IMR-90 (cell line): ENCODE measurements around the gene ANKRD11. TPM values are rescaled to one million over a fixed set of nuclear protein-coding genes. Genes with fewer than 3 reads are reported as not detected.
A peak's percentile ranks its signal among the peaks of the same experiment; 100 is the strongest.

ENCODE experiments used
- ATAC-seq: fragments of 200-7000 bp; cut with Tn5 transposase; 2 replicates; pipeline ENCODE4 v1.9.1; 2020; ENCODE audit warnings: low read depth, mild to moderate bottlenecking, moderate library complexity
- BruUV-seq: library from RNA; stranded (reverse); fragments of 400-500 nt; replicated peaks from 2 replicates; lab custom pipeline; 2021; lab: Mats Ljungman, UMichigan
- CTCF ChIA-PET: fragments of 300-600 bp; formaldehyde crosslinking; extraction: SDS; loops from one replicate; lab custom pipeline; 2021; ENCODE audit warnings: antibody characterized with exemption; lab: Yijun Ruan, JAX
- POLR2A ChIA-PET: fragments of 300-600 bp; sonication (Branson Sonifier 250); formaldehyde crosslinking; loops from one replicate; lab custom pipeline; 2022; ENCODE audit warnings: antibody characterized with exemption; ENCODE audit not compliant: unreplicated experiment; lab: Charles Lee
- DNase-seq: peaks from one replicate; pipeline ENCODE4 v3.0.0; 2013
- H2AFZ ChIP-seq: replicated peaks from 2 replicates; pipeline ENCODE3; 2013; ENCODE audit warnings: low read length, mild to moderate bottlenecking; ENCODE audit not compliant: poor library complexity
- H2AK5ac ChIP-seq: 2 replicates; pipeline ENCODE4 v1.6.1; 2013; ENCODE audit warnings: low read depth, low read length, inconsistent platforms
- H2AK9ac ChIP-seq: replicated peaks from 2 replicates; pipeline ENCODE3; 2013; ENCODE audit warnings: mild to moderate bottlenecking, low read depth, low read length, moderate library complexity; ENCODE audit not compliant: poor library complexity
- H2BK120ac ChIP-seq: 2 replicates; pipeline ENCODE4 v1.6.1; 2013; ENCODE audit warnings: low read depth, low read length, inconsistent platforms
- H2BK15ac ChIP-seq: 3 replicates; pipeline ENCODE4 v1.6.1; 2013; ENCODE audit warnings: low read depth, low read length, inconsistent platforms
- H2BK20ac ChIP-seq: 2 replicates; pipeline ENCODE4 v1.6.1; 2013; ENCODE audit warnings: low read depth, mild to moderate bottlenecking, inconsistent platforms, low read length, moderate library complexity
- H2BK5ac ChIP-seq: 2 replicates; pipeline ENCODE4 v1.6.1; 2013; ENCODE audit warnings: mild to moderate bottlenecking, low read depth, low read length, inconsistent platforms; ENCODE audit not compliant: poor library complexity, severe bottlenecking
- H3K14ac ChIP-seq: replicated peaks from 2 replicates; pipeline ENCODE4 v1.6.1; 2013; ENCODE audit warnings: low read depth, low read length, inconsistent platforms
- H3K18ac ChIP-seq: 2 replicates; pipeline ENCODE4 v1.6.1; 2013; ENCODE audit warnings: low read depth, low read length, control low read depth
- H3K23ac ChIP-seq: 2 replicates; pipeline ENCODE4 v1.6.1; 2013; ENCODE audit warnings: low read depth, low read length, inconsistent platforms
- H3K27ac ChIP-seq: 2 replicates; pipeline ENCODE4 v1.5.1; 2013; ENCODE audit warnings: mild to moderate bottlenecking, control low read depth, low read length; ENCODE audit not compliant: insufficient read depth
- H3K27me3 ChIP-seq: 2 replicates; pipeline ENCODE4 v1.6.1; 2013; ENCODE audit warnings: low read length; ENCODE audit not compliant: control insufficient read depth, insufficient read depth
- H3K36me3 ChIP-seq: 2 replicates; pipeline ENCODE4 v1.6.1; 2013; ENCODE audit warnings: low read length, mixed read lengths; ENCODE audit not compliant: control insufficient read depth, insufficient read depth
- H3K4ac ChIP-seq: 2 replicates; pipeline ENCODE4 v1.6.1; 2013; ENCODE audit warnings: low read depth, low read length, inconsistent platforms
- H3K4me1 ChIP-seq: 2 replicates; pipeline ENCODE4 v1.6.1; 2013; ENCODE audit warnings: low read length, mixed read lengths; ENCODE audit not compliant: control insufficient read depth, insufficient read depth
- H3K4me2 ChIP-seq: 2 replicates; pipeline ENCODE4 v1.6.1; 2013; ENCODE audit warnings: low read depth, mild to moderate bottlenecking, control low read depth, low read length, moderate library complexity
- H3K4me3 ChIP-seq: 2 replicates; pipeline ENCODE4 v1.5.1; 2013; ENCODE audit warnings: low read depth, mild to moderate bottlenecking, control low read depth, low read length, moderate library complexity; ENCODE audit not compliant: insufficient read depth
- H3K56ac ChIP-seq: 2 replicates; pipeline ENCODE4 v1.6.1; 2013; ENCODE audit warnings: low read length, inconsistent platforms; ENCODE audit not compliant: insufficient read depth; ENCODE audit errors: extremely low read depth
- H3K79me1 ChIP-seq, 2 experiments: 2 replicates each; pipeline ENCODE4 v1.6.1; 2013; ENCODE audit warnings: low read length in 2 of 2, inconsistent platforms in 1 of 2, low read depth in 1 of 2
- H3K9ac ChIP-seq: 2 replicates; pipeline ENCODE4 v1.6.1; 2013; ENCODE audit warnings: low read depth, low read length, control low read depth
- H3K9me1 ChIP-seq: 2 replicates; pipeline ENCODE4 v1.6.1; 2013; ENCODE audit warnings: low read length, inconsistent platforms; ENCODE audit not compliant: insufficient read depth
- H3K9me3 ChIP-seq: 2 replicates; pipeline ENCODE4 v1.6.1; 2013; ENCODE audit warnings: low read length; ENCODE audit not compliant: control insufficient read depth, insufficient read depth
- H4K20me1 ChIP-seq: 2 replicates; pipeline ENCODE4 v1.6.1; 2013; ENCODE audit warnings: low read length, inconsistent platforms; ENCODE audit not compliant: insufficient read depth
- H4K5ac ChIP-seq: 2 replicates; pipeline ENCODE4 v1.6.1; 2013; ENCODE audit warnings: mild to moderate bottlenecking, low read depth, low read length, control low read depth
- H4K8ac ChIP-seq, 2 experiments: 2 replicates each; pipeline ENCODE4 v1.6.1; 2013; ENCODE audit warnings: low read depth in 2 of 2, low read length in 2 of 2, control low read depth in 1 of 2, inconsistent platforms in 1 of 2
- H4K91ac ChIP-seq: 2 replicates; pipeline ENCODE4 v1.6.1; 2013; ENCODE audit warnings: low read depth, low read length, inconsistent platforms; ENCODE audit not compliant: insufficient read depth
- CTCF ChIP-seq: conservative IDR thresholded peaks from 2 replicates; pipeline ENCODE4 v1.5.1; 2012; ENCODE audit warnings: mild to moderate bottlenecking, low read depth, low read length, improper control_type of control experiment
- MXI1 ChIP-seq: IDR thresholded peaks from 2 replicates; pipeline ENCODE4 v1.6.1; 2012; ENCODE audit warnings: low read depth, mild to moderate bottlenecking, low read length, moderate library complexity, borderline replicate concordance
- RAD21 ChIP-seq: IDR thresholded peaks from 2 replicates; pipeline ENCODE4 v1.6.1; 2012; ENCODE audit warnings: low read length, improper control_type of control experiment
- RCOR1 ChIP-seq: IDR thresholded peaks from 2 replicates; pipeline ENCODE4 v1.6.1; 2012; ENCODE audit warnings: mild to moderate bottlenecking, low read length, improper control_type of control experiment; ENCODE audit not compliant: insufficient replicate concordance
- WGBS, 2 experiments: methylation state at CpG; one replicate each; pipeline versions ENCODE4 v1.1.5 to v1.1.7; 2013; ENCODE audit warnings: missing lambda C conversion rate in 2 of 2; ENCODE audit not compliant: insufficient read length in 1 of 2; ENCODE audit errors: extremely low coverage in 2 of 2; 5-methylcytosine and 5-hydroxymethylcytosine counted together
- dilution Hi-C: fragments of 300-500 bp; cut with HindIII; formaldehyde crosslinking; loops from one replicate; pipeline ENCODE4 v1.14.3; 2018; ENCODE audit warnings: low sequenced_read_pairs; ENCODE audit not compliant: unreplicated experiment
- in situ Hi-C: fragments of 300-500 bp; cut with MboI; formaldehyde crosslinking; loops from 3 replicates; pipeline ENCODE4 v1.14.3; 2019; ENCODE audit warnings: low sequenced_read_pairs, inconsistent platforms, mixed read lengths
- intact Hi-C: fragments of 100-400 bp; cut with micrococcal nuclease; formaldehyde crosslinking; loops from 2 replicates; pipeline ENCODE4 v1.10.0; 2022
- polyA plus RNA-seq, 3 experiments: library from polyadenylated mRNA; depleted of rRNA; stranded (reverse); fragments of >200 nt; gene quantifications; 2 replicates each; pipeline ENCODE4 v1.2.3, GENCODE V29; 2012; ENCODE audit warnings: low replicate concordance in 1 of 3
- total RNA-seq: library from RNA; depleted of rRNA; stranded (reverse); fragments of >200 nt; gene quantifications from 2 replicates; pipeline ENCODE4 v1.2.3, GENCODE V29; 2012

Gene ANKRD11
- total and polyA plus RNA-seq, 2 of the 4 experiments (the other 2 are of a cell fraction): 46.8 to 71.9 TPM

GRCh38 chr16:89246903-89247733, 243.2 kb downstream of the ANKRD11 start:
- BruUV-seq: no TSS peak
- CTCF ChIA-PET: no interaction called here
- intact Hi-C loops: no loop called here

More at GRCh38 chr16:89246903-89247733, 243.2 kb downstream of the ANKRD11 start:
- Histone ChIP-seq H2AK9ac (peak overlapping the region; percentile 7), H3K79me1 (peaks cover 0 to 6% of the 10 kb centered on the region in 2 experiments; a peak in 2 of 4 replicates), H3K4ac (peak overlapping the region; percentile 8; the same call in 1 of the 2 replicates), H4K8ac (peak overlapping the region; percentile 8 to 71; a peak in 2 of 4 replicates), H2BK20ac (no peak overlapping the region), H3K4me3 (peak overlapping the region; percentile 61), H2BK15ac (no peak overlapping the region), H3K23ac (no peak overlapping the region), H3K27me3 (no peaks in the 10 kb centered on the region), H4K20me1 (no peaks in the 10 kb centered on the region), H3K9ac (peak overlapping the region; percentile 32), H3K18ac (no peak overlapping the region), H2BK120ac (no peak overlapping the region), H3K14ac (no peak overlapping the region), H3K4me1 (peaks cover 3% of the 10 kb centered on the region), H4K5ac (0 out of 2 replicates have a peak overlapping the region, but pooled peaks have one; percentile 12), H2BK5ac (no peak overlapping the region), H3K9me3 (no peaks in the 10 kb centered on the region; the same call in 1 of the 2 replicates), H3K56ac (no peak overlapping the region), H3K9me1 (no peaks in the 10 kb centered on the region; the same call in 1 of the 2 replicates), H3K27ac (peak overlapping the region; percentile 26; the same call in 1 of the 2 replicates), H3K4me2 (peak overlapping the region; percentile 80), H3K36me3 (no peaks in the 10 kb centered on the region), H2AFZ (peak overlapping the region; percentile 91), H4K91ac (no peak overlapping the region; the same call in 1 of the 2 replicates), H2AK5ac (0 out of 2 replicates have a peak overlapping the region, but pooled peaks have one; percentile 63)
- in situ Hi-C loops (no loop called here), dilution Hi-C loops (no loop called here)
- 3% methylated on average over 41 of the region's 78 CpGs; no CpG with 5 or more reads in 1 of the 2 experiments for WGBS, 2 experiments
- TF ChIP-seq RAD21: no peak
- no peak for TF ChIP-seq RCOR1
- TF ChIP-seq CTCF: 0 out of 2 replicates have a peak, but pooled peaks have one; percentile 16
- 0 out of 2 replicates have a peak, but pooled peaks have one; percentile 31 for TF ChIP-seq MXI1
- POLR2A ChIA-PET: no interaction called here
- DNase-seq: peak; percentile 79
- peak; percentile 99 for ATAC-seq
